HG03060 (cell line): ENCODE results near the gene UPK3BL1.
"Not testable (repeated sequence)": the region's sequence is repeated elsewhere in the genome, so short reads cannot be mapped to it uniquely, and the experiment has no call there.

Experiments
- ATAC-seq: cut with Tn5 transposase; IDR thresholded peaks from one replicate; pipeline ENCODE4 v1.9.1; 2021; ENCODE audit warnings: low read depth, moderate number of reproducible peaks; ENCODE audit not compliant: unreplicated experiment

UPK3BL1 gene, protein sequence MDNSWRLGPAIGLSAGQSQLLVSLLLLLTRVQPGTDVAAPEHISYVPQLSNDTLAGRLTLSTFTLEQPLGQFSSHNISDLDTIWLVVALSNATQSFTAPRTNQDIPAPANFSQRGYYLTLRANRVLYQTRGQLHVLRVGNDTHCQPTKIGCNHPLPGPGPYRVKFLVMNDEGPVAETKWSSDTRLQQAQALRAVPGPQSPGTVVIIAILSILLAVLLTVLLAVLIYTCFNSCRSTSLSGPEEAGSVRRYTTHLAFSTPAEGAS

DNA sequence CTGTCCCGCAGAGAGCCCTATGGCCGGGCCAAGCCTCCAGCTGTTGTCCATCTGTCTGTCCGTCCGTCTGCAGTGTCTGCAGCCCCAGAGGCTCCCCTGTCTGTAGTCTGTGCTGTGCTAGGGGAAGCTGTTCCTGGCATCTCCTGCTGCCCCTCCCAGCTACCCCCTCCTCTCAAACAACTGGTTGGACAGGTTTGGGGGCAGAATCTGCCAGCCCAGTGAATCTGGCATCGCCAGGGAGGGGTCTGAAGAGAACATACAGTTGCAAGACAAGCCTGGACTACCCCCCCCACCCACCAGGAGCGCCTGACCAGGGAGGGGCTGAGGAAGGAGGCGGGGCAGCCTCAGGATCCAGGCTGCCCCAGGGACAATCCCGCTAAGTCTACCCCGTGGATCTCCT, at the start of gene UPK3BL1:
Gene UPK3BL1, minus strand, starts transcription at position 101 of the 400 bp plus-strand sequence. Its CDS starts 50 bp downstream, at position 51.
- ATAC-seq: not testable (repeated sequence)

- ATAC-seq: not testable (repeated sequence)
These were observed 48.0 kb upstream of the UPK3BL1 start for GRCh38 chr7:102690602-102691001.

DNA sequence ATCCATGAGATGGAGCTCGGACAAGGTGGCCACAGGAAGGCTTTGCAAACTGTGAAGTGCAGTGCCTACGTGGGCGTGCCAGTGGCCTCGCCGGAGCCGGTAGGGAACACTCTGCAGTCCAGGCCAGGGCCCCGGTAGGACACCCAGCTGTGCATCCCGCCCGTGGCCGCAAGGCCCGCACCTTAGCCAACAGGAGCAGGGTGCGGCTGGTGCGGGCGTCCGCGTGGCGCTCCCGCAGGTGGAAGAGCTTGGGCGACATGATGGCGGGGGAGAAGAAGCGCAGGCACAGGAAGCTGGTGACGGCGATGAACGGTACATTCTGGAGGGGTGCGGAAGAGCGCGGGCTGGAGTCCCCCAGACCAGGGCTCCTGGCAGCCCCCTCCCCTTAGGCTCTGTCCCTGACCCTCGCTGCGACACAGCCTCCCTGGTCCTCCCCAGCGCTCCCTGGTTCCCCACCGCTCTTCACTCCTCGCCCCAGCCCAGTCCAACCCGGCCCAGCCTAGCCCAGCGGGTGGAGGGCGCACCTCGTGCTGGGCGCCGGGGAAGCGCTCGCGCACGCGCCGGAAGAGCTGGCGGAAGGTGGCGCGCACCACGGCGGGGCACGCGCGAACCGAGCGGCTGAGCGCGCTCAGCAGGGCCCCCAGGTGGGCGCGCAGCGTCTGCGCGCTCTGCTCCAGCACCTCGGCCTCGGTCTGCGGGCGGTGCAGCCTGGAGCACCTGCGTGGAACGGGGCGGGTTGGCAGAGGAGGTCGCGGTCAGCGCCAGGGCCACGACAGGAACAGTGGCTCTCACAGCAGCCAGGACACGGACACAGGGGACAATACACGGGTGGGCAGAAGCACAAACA, 47.1 kb upstream of the UPK3BL1 start:
- ATAC-seq: not testable (repeated sequence)

DNA sequence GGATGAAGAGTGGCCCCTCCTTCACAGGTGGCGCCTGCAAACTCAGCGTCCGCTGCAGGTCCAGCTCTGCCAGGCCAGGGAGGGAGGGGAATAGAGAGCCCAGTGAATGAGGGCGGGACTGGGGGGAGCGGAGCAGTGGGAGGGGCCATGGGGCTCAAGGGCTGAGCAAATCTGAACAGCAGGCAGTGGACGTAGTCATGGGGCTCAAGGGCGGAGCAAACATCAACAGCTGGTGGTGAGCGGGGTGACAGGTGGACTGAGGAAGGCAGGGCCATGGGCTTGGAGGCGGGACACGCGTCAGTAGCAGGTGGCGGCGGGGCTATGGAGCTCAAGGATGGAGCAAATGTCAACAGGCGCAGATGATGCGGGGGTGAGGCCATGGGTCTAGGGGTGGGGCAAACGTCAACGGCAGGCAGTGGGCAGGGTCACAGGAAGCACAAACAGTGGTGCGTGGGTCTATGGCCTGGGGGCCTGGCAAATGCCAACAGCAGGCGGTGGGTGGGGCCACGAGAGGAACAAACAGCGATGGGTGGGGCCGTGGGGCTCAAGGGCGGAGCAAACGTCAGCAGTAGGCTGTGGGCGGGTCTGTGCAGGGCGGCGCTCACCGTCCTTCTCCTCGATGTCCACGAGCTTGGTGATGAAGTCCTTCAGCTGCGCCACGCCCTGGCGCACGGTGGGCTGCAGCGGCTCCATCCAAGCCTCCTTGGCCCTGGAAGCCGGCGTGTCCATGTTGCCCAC, 45.9 kb upstream of the UPK3BL1 start:
- not testable (repeated sequence) for ATAC-seq

GRCh38 chr7:102682560-102682959, 40.0 kb upstream of the UPK3BL1 start:
- ATAC-seq: not testable (repeated sequence)

- ATAC-seq: not testable (repeated sequence)
These were observed 38.2 kb upstream of the UPK3BL1 start for GRCh38 chr7:102680780-102681179.

DNA sequence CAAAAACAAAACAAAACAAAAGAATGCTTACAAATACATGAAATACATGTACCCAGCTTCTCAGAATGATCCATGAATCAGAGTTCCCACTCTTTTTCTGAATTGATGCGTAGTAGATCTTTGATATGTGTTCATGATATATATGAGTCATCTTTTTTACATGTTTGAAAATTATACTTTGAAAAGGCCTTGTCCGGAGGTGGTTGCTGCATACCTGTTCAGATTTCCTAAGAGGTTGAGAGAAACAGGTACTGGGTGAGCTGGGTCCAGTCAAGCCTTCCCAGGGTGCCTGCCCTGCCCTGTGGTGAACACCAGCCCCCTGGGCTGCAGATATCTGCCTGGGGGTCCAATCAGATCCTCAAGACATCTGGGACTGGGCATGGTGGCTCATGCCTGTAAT, 33.0 kb upstream of the UPK3BL1 start:
- not testable (repeated sequence) for ATAC-seq

GRCh38 chr7:102673447-102674067, 31.0 kb upstream of the UPK3BL1 start:
- ATAC-seq: not testable (repeated sequence)

DNA sequence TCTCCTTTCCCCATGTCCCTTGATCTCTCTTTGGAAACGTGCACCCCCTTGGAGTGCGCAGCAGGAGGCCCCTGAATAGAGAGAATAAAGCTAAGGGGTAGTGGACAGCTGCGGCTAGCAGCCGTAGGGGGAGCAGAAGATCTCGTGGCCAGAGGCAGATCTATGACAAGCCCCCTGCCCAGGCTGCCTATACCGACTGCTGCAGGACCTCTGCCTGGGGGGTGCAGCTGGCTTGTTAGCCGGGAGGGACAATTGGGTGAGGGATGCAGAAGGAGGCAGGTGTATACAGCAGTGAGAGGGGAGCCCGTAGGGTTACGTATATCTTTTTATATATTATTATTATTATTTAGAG, 29.3 kb upstream of the UPK3BL1 start:
- peak; percentile 31 for ATAC-seq

DNA sequence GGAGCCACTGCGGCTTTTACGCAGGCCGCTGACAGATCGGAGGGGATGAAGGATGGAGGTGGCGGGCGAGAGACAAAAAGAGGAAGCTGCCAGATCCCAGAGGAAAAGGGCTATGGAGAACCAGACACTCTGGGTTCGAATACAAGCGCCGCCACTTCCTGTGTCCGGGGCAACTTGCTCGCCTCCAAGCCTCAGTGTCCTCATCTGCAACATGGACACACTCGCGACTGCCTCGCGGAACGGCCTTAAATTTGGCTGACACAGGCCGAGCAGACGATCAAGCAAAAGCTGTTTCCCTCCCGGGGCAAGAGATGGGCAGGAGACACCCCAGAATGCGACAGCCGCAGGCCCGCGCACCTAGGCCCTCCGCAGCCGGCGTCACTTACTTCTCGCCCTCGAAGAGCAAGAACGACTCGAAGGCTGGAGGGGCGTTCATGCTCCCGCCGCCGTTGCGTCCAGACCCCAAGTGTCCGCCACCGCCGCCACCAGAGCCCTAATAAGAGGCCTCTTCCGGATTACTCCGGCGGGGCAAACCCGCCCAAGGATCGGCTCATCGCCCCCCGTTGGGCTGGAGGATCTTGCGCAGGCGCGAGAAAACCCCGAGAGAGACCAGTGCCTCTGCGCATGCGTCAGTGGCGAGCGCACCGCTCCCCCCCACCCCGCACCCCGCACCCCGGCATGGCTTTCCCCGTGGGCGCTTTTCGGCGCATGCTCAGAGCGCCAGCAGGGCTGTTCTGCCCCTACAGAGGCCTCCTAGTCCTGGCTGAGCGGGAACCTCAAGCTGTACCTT, 28.8 kb upstream of the UPK3BL1 start, which contains the start of gene POLR2J2:
Gene POLR2J2, minus strand, starts transcription at position 498 of the 790 bp plus-strand sequence. Its CDS starts 62 bp downstream, at position 436.
- peak; percentile 47 for ATAC-seq

- not testable (repeated sequence) for ATAC-seq
These were observed 24.9 kb upstream of the UPK3BL1 start for GRCh38 chr7:102667523-102667922.

DNA sequence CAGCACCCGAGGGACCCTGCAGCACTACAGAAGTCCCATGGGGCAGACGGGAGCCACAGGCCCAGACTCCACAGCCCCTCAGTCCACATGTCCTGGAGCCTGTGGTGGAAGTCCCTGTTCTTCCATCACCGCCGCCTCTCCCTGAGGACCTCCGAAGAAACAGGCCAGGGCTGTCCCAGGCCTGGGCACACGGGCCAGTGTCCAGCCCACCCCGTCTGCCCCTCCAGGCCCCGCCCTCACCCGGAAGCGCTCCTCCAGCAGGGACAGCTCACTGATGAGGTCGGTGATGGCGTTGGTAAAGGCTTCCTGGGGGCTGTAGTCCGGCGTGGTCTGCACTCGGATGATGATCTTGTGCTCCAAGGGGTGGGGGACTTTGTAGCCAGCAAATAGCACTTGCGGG, 24.3 kb upstream of the UPK3BL1 start:
- ATAC-seq: not testable (repeated sequence)

DNA sequence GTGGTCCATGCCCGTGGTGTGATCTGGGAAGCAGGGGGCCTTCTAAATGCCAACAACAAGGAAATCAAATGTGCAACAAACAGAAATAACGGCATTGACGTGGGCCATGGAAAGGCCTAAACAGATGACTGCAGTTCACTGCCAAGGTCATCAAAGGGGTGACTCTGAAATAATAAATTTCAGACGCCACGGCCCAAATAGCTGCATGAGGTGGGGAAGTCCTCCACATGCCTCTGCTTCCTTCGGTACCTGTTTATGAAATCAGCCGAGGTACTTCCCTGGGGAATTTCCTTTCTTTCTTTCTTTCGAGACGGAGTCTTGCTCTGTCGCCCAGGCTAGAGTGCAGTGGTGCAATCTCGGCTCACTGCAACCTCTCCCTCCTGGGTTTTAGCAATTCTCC, 22.2 kb upstream of the UPK3BL1 start:
- ATAC-seq: not testable (repeated sequence)

- not testable (repeated sequence) for ATAC-seq
These were observed 7.3 kb upstream of the UPK3BL1 start, which contains the start of gene SPDYE2B for GRCh38 chr7:102649924-102650323. Gene SPDYE2B (plus strand): TSS chr7:102650319. CDS start chr7:102652349, 2,030 bp downstream.

DNA sequence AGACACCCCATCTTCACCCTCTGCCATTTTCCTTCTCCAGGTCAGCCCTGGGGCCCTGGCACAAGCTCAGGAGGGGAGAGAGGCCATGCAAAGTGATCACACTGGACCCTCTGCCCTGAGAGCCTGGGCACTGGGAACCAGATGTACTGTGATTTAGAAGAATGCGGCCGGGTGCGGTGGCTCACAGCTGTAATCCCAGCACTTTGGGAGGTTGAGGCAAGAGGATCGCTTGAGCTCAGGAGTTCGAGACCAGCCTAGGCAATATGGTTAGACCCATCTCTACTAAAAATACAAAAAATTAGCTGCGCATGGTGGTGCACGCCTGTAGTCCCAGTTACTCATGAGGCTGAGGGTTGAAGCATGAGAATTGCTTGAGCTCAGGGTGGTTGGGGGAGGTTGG, 5.2 kb upstream of the UPK3BL1 start:
- not testable (repeated sequence) for ATAC-seq

DNA sequence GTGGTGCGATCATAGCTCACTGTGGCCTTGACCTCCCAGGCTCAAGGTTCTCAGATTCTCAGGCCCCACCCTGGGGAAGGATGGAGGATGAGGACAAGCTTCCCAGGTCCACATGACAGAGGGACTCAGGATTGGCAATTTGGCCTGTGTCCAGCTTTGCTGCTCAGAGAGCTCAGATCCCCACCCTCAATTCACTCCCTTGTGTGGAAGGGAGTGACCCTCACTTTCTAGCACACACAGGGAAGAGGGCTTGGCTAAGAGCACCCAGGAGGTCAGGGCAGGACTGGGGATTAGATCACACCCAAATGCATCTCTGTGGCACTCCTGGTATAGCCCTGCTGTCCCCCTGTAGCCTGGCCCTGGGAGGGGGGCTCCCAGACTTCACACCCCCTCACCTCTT, 813 bp upstream of the UPK3BL1 start:
- ATAC-seq: not testable (repeated sequence)

GRCh38 chr7:102638848-102639247, 3.7 kb downstream of the UPK3BL1 start:
- ATAC-seq: not testable (repeated sequence)

DNA sequence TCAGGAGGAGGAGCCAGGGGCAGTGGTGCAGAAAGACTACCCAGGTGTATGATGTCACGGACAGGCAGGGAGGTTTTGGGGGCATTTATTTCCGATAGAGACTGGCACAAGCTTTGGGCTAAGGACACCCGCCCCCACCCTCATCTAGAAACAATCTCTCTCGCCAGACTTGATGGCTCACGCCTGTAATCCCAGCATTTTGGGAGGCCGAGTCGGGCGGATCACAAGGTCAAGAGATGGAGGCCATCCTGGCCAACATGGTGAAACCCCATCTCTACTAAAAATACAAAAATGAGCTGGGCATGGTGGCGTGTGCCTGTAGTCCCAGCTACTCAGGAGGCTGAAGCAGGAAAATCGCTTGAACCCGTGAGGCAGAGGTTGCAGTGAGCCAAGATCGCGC, 5.6 kb downstream of the UPK3BL1 start:
- ATAC-seq: not testable (repeated sequence)

DNA sequence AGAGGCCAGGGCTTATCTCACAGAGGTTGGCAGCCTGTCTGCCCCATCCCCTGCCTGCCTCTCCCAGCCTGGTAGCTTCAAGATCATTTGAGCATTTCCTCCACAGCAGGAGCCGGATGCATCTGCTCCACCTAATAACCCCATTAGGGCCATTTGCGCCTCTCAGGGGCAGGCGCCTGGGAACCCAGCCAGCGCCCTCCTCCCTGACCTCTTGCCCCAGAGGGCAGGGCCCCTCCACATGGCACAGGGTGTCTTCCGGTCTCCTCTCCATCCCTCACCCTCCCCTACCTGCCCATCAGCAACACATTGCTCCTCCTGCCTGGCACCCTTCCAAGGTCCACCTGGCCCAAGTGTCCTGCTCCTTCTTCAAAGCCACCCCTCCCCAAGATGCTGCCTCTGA, 7.2 kb downstream of the UPK3BL1 start:
- not testable (repeated sequence) for ATAC-seq
